SK-N-SH treated with all-trans-retinoic acid at 6 μM for 48 hours (cell line): ENCODE measurements around the gene IL17RA.

Experiments
- ARNTL ChIP-seq: fragments of 450-650 bp; formaldehyde crosslinking; IDR thresholded peaks from 2 replicates; pipeline ENCODE4 v1.5.0; 2020; ENCODE audit warnings: low read depth, mild to moderate bottlenecking, moderate library complexity, borderline replicate concordance
- BACH2 ChIP-seq: fragments of 250-450 bp; sonication (Bioruptor Pico); IDR thresholded peaks from 2 replicates; pipeline ENCODE4 v1.9.0; 2021; ENCODE audit warnings: mild to moderate bottlenecking, borderline replicate concordance
- CSDC2 ChIP-seq: fragments of 250-450 bp; sonication (Bioruptor Pico); IDR thresholded peaks from 2 replicates; pipeline ENCODE4 v1.5.0; 2020; ENCODE audit warnings: mild to moderate bottlenecking, moderate library complexity
- PPARA ChIP-seq: fragments of 250-450 bp; sonication (Bioruptor Pico); IDR thresholded peaks from 2 replicates; pipeline ENCODE4 v1.5.0; 2020; ENCODE audit warnings: mild to moderate bottlenecking, borderline replicate concordance
- SNAI2 ChIP-seq: fragments of 250-450 bp; sonication (Bioruptor Pico); IDR thresholded peaks from 2 replicates; pipeline ENCODE4 v1.5.0; 2020; ENCODE audit warnings: mild to moderate bottlenecking, moderate library complexity
- ZFP3 ChIP-seq: fragments of 250-450 bp; sonication (Bioruptor Pico); IDR thresholded peaks from 2 replicates; pipeline ENCODE4 v1.5.0; 2020; ENCODE audit warnings: mild to moderate bottlenecking, moderate library complexity
- ZFP30 ChIP-seq: fragments of 450-650 bp; formaldehyde crosslinking; IDR thresholded peaks from 2 replicates; pipeline ENCODE4 v1.5.0; 2022; ENCODE audit warnings: mild to moderate bottlenecking, moderate library complexity
- ZNF70 ChIP-seq: fragments of 450-650 bp; formaldehyde crosslinking; IDR thresholded peaks from 2 replicates; pipeline ENCODE4 v1.5.0; 2020; ENCODE audit warnings: mild to moderate bottlenecking, moderate library complexity
- TF ChIP-seq, protein P1 (sequence below): fragments of 250-450 bp; sonication (Bioruptor Pico); IDR thresholded peaks from 2 replicates; pipeline ENCODE4 v1.8.0; 2021; ENCODE audit warnings: low read depth, mild to moderate bottlenecking, moderate library complexity, borderline replicate concordance
- TF ChIP-seq, protein P2 (sequence below): fragments of 250-450 bp; sonication (Bioruptor Pico); IDR thresholded peaks from 2 replicates; pipeline ENCODE4 v1.8.0; 2020; ENCODE audit warnings: mild to moderate bottlenecking, moderate library complexity, borderline replicate concordance
- TF ChIP-seq, protein P3 (sequence below): fragments of 250-450 bp; sonication (Bioruptor Pico); IDR thresholded peaks from 2 replicates; pipeline ENCODE4 v1.5.1; 2020; ENCODE audit warnings: low read depth, mild to moderate bottlenecking, moderate library complexity

DNA sequence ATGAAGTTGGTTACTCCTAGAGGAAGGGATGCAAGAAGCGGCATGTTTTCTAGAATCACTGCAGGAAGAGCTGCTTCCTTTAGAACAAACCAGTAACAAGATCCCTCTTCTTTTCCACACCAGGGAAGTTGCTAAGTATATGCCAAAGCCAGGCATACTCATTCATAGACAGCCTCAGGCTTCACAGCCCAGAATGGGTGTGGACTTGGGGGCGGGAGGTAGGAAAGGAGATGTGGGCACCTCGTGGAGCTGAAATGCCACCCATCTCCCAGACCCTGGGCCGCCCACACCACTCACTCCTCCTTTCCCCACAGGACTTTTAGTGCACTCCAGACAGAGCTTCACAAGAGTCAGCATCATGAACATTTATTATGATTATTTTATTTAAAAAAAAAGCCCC lies 52.4 kb downstream of the IL17RA start:
- TF ChIP-seq, protein P1, sequence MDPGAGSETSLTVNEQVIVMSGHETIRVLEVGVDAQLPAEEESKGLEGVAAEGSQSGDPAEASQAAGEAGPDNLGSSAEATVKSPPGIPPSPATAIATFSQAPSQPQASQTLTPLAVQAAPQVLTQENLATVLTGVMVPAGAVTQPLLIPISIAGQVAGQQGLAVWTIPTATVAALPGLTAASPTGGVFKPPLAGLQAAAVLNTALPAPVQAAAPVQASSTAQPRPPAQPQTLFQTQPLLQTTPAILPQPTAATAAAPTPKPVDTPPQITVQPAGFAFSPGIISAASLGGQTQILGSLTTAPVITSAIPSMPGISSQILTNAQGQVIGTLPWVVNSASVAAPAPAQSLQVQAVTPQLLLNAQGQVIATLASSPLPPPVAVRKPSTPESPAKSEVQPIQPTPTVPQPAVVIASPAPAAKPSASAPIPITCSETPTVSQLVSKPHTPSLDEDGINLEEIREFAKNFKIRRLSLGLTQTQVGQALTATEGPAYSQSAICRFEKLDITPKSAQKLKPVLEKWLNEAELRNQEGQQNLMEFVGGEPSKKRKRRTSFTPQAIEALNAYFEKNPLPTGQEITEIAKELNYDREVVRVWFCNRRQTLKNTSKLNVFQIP, result no peak
- TF ChIP-seq, protein P2, sequence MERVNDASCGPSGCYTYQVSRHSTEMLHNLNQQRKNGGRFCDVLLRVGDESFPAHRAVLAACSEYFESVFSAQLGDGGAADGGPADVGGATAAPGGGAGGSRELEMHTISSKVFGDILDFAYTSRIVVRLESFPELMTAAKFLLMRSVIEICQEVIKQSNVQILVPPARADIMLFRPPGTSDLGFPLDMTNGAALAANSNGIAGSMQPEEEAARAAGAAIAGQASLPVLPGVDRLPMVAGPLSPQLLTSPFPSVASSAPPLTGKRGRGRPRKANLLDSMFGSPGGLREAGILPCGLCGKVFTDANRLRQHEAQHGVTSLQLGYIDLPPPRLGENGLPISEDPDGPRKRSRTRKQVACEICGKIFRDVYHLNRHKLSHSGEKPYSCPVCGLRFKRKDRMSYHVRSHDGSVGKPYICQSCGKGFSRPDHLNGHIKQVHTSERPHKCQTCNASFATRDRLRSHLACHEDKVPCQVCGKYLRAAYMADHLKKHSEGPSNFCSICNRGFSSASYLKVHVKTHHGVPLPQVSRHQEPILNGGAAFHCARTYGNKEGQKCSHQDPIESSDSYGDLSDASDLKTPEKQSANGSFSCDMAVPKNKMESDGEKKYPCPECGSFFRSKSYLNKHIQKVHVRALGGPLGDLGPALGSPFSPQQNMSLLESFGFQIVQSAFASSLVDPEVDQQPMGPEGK (CRISPR knock-in tag), result no peak
- no peak for TF ChIP-seq ZFP3 (CRISPR knock-in tag)
- TF ChIP-seq ZFP30 (CRISPR knock-in tag), result no peak
- no peak for TF ChIP-seq CSDC2 (CRISPR knock-in tag)
- TF ChIP-seq, protein P3, sequence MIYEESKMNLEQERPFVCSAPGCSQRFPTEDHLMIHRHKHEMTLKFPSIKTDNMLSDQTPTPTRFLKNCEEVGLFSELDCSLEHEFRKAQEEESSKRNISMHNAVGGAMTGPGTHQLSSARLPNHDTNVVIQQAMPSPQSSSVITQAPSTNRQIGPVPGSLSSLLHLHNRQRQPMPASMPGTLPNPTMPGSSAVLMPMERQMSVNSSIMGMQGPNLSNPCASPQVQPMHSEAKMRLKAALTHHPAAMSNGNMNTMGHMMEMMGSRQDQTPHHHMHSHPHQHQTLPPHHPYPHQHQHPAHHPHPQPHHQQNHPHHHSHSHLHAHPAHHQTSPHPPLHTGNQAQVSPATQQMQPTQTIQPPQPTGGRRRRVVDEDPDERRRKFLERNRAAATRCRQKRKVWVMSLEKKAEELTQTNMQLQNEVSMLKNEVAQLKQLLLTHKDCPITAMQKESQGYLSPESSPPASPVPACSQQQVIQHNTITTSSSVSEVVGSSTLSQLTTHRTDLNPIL (CRISPR knock-in tag), result no peak
- no peak for TF ChIP-seq BACH2
- no peak for TF ChIP-seq PPARA (CRISPR knock-in tag)
- TF ChIP-seq SNAI2, result no peak
- TF ChIP-seq ARNTL (CRISPR knock-in tag), result no peak
- TF ChIP-seq ZNF70 (CRISPR knock-in tag), result no peak
